ENCODE data around the gene NAA11. TPM values are rescaled to one million over a fixed set of nuclear protein-coding genes. Genes with fewer than 3 reads are reported as not detected.

The NAA11 gene
- total and polyA plus RNA-seq, 2 donors (not counting 1 experiment from before 2014, with no cell fraction given), result not detected

GRCh38 chr4:79296768-79297428, 29.0 kb downstream of the NAA11 start:
- Histone ChIP-seq H3K36me3 (ENCODE audit: control insufficient read depth, insufficient read depth, low read length) (no peaks in the 10 kb centered on the region), H3K27me3 (ENCODE audit: control insufficient read depth, insufficient read depth, low read length) (no peaks in the 10 kb centered on the region), H3K9me3 (ENCODE audit: control insufficient read depth, insufficient read depth, low read depth, low read length) (no peaks in the 10 kb centered on the region), H3K27ac (ENCODE audit: insufficient read depth, low read length) (no peak overlapping the region), H3K79me2 (ENCODE audit: control insufficient read depth, insufficient read depth, low read length) (no peaks in the 10 kb centered on the region), H2AFZ (ENCODE audit: low read length) (no peak overlapping the region), H3K4me2 (ENCODE audit: extremely low read depth, insufficient read depth, low read length) (no peak overlapping the region), H3K4me3 (replicated peaks in 1 of 4; ENCODE audit: control extremely low read depth in 1 of 4, insufficient read depth in 1 of 4, low read depth in 3 of 4, low read length in 4 of 4) (no peak overlapping the region), H4K20me1 (ENCODE audit: control insufficient read depth, extremely low read depth, insufficient read depth, low read length) (no peaks in the 10 kb centered on the region), H3K9ac (ENCODE audit: insufficient read depth, low read length) (no peak overlapping the region), H3K4me1 (ENCODE audit: control insufficient read depth, extremely low read depth, insufficient read depth, low read length) (no peaks in the 10 kb centered on the region)
- no peak for TF ChIP-seq EZH2 (IDR thresholded peaks at IDR 0.05; ENCODE audit: low read length, missing control alignments)
- TF ChIP-seq CTCF (conservative IDR thresholded peaks at IDR 0.05 in 1 of 2, IDR thresholded peaks at IDR 0.05 in 1 of 2; ENCODE audit: low read depth in 1 of 2, low read length in 2 of 2), result no peak
- no peak for DNase-seq (ENCODE audit: low read depth in 2 of 2)

GRCh38 chr4:79295086-79295485, 30.8 kb downstream of the NAA11 start:
- no peak for DNase-seq (ENCODE audit: low read depth in 2 of 2)
- Histone ChIP-seq H3K79me2 (ENCODE audit: control insufficient read depth, insufficient read depth, low read length) (no peaks in the 10 kb centered on the region), H3K36me3 (ENCODE audit: control insufficient read depth, insufficient read depth, low read length) (no peaks in the 10 kb centered on the region), H3K27me3 (ENCODE audit: control insufficient read depth, insufficient read depth, low read length) (no peaks in the 10 kb centered on the region), H2AFZ (ENCODE audit: low read length) (no peak overlapping the region), H3K9me3 (ENCODE audit: control insufficient read depth, insufficient read depth, low read depth, low read length) (no peaks in the 10 kb centered on the region), H3K4me2 (ENCODE audit: extremely low read depth, insufficient read depth, low read length) (no peak overlapping the region), H3K27ac (ENCODE audit: insufficient read depth, low read length) (no peak overlapping the region), H3K9ac (ENCODE audit: insufficient read depth, low read length) (no peak overlapping the region), H3K4me1 (ENCODE audit: control insufficient read depth, extremely low read depth, insufficient read depth, low read length) (no peaks in the 10 kb centered on the region), H4K20me1 (ENCODE audit: control insufficient read depth, extremely low read depth, insufficient read depth, low read length) (no peaks in the 10 kb centered on the region), H3K4me3 (replicated peaks in 1 of 4; ENCODE audit: control extremely low read depth in 1 of 4, insufficient read depth in 1 of 4, low read depth in 3 of 4, low read length in 4 of 4) (no peak overlapping the region)
- TF ChIP-seq CTCF (conservative IDR thresholded peaks at IDR 0.05 in 1 of 2, IDR thresholded peaks at IDR 0.05 in 1 of 2; ENCODE audit: low read depth in 1 of 2, low read length in 2 of 2) (no peak), EZH2 (IDR thresholded peaks at IDR 0.05; ENCODE audit: low read length, missing control alignments) (no peak)

GRCh38 chr4:79294064-79294463, 31.8 kb downstream of the NAA11 start:
- Histone ChIP-seq H3K4me3 (replicated peaks in 1 of 4; ENCODE audit: control extremely low read depth in 1 of 4, insufficient read depth in 1 of 4, low read depth in 3 of 4, low read length in 4 of 4) (no peak overlapping the region), H3K27ac (ENCODE audit: insufficient read depth, low read length) (no peak overlapping the region), H3K4me2 (ENCODE audit: extremely low read depth, insufficient read depth, low read length) (no peak overlapping the region), H3K9me3 (ENCODE audit: control insufficient read depth, insufficient read depth, low read depth, low read length) (no peaks in the 10 kb centered on the region), H3K36me3 (ENCODE audit: control insufficient read depth, insufficient read depth, low read length) (no peaks in the 10 kb centered on the region), H2AFZ (ENCODE audit: low read length) (no peak overlapping the region), H3K4me1 (ENCODE audit: control insufficient read depth, extremely low read depth, insufficient read depth, low read length) (no peaks in the 10 kb centered on the region), H3K79me2 (ENCODE audit: control insufficient read depth, insufficient read depth, low read length) (no peaks in the 10 kb centered on the region), H3K9ac (ENCODE audit: insufficient read depth, low read length) (no peak overlapping the region), H3K27me3 (ENCODE audit: control insufficient read depth, insufficient read depth, low read length) (no peaks in the 10 kb centered on the region), H4K20me1 (ENCODE audit: control insufficient read depth, extremely low read depth, insufficient read depth, low read length) (no peaks in the 10 kb centered on the region)
- DNase-seq (ENCODE audit: low read depth in 2 of 2), result peak; percentile 19 to 23
- TF ChIP-seq CTCF (conservative IDR thresholded peaks at IDR 0.05 in 1 of 2, IDR thresholded peaks at IDR 0.05 in 1 of 2; ENCODE audit: low read depth in 1 of 2, low read length in 2 of 2), result no peak
- no peak for TF ChIP-seq EZH2 (IDR thresholded peaks at IDR 0.05; ENCODE audit: low read length, missing control alignments)
